ENCODE results near the gene SLC6A1.
A peak's percentile ranks its signal among the peaks of the same experiment; 100 is the strongest.

Gene SLC6A1

DNA sequence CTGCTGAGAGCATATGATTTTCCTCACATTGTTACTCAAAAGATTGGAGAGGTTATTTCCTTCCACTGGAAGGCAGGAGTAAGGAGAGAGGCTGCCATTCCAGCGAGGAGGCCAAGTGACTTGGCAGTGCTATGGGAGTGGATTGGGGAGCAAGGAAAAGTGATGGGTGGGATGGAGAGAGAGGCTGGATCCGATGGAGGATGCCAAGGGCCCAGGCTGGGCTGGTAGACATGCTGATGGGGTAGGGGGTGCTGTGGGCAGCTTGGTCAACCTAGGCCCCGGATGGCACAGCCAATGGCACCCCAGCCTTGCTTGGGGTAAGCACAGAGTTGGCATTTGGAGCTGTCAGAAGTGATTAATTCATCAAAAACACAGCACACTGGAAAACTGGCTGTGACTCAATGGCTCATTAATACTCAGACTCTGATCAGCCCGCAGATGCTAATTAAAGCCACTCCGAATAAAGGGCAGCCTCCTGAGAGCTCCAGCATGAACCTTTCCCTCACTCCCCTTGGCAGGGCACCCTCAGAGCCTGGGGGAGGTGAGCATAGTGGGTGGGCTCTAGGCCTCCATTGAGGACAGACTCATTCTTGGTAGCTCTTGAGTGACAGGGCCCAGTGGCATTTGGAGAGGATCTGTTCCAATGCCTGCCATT lies 22.1 kb upstream of the SLC6A1 start:
- DNase-seq (ENCODE audit: low read depth in 2 of 2), result no peak

DNA sequence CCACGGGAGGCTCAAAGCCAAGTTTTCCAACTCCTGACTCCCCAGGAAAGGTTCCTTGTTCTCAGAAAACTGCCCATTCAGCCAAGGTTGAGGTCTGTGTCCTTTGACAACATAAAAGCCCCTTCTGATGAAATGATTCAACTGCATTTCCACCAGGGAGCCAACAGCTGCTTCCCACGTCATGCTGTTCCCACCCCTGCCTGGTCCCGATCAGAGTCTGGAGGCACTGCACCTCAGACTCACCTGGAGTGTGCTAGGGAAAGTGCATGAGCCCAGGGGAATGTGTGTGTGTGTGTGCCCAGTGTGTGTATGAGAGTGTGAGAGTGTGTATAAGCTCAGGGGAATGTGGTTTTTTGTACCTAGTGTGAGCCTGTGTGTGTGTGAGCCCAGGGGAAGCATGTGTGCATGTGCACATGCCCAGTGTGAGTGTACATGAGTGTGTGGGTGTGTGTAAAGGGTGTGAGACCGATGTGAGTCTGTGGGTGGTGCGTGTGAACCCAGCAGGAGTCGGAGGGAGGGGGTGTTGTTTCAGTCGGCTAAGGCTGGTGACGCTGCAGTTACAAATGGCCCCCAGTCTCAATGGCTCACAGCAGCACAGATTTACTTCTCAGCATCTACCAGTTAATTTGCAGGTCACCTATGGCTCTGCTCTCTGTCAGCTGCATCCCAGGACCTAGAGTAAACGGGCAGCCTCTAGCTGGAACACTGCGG lies 20.3 kb upstream of the SLC6A1 start:
- DNase-seq (ENCODE audit: low read depth in 2 of 2), result no peak

DNA sequence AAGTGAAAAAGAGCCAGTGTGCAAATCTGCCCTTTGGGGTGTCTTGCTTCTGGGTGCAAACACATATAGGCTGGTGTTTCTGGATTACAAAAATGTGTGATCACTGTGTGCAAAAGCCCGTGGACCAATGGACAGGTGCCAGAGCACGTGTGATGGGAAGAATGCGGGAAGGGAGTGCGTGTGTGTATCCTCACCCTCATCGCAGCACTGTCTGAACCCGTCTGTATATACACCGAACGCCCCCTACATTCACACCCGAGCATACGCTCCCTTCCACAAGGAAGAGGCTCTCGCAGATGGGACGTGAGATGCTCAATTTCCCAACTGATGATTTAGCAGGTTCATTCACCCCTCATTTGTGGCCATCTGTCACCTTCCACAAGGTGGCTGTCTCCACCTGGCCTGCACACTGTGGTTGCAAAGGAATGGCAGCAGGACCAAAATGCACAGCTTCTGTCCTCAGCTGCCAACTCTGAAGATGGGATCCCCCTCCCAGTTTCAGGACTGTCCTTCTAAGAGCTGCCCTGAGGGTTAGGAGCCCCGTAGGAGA lies 19.4 kb upstream of the SLC6A1 start:
- no peak for DNase-seq (ENCODE audit: low read depth in 2 of 2)

DNA sequence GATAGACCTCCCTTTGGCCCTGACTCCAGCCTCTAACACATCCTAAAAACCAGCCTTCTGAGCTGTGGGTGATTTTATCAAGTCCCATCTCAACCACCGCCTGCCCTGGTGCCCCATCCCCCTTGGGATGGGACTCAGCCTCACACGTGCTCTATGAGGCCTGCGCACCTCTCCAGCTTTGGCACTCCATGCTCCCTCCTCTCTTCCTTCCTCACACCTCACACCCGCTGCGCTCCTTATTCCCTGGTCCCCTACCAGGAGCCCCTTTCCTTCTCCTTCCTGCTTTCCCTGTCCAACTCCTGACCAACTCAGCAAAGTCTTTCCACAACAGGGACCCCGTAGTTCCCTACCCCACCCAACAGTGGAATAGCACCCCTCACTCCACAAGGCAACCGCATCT lies 18.4 kb upstream of the SLC6A1 start:
- DNase-seq (ENCODE audit: low read depth in 2 of 2), result no peak

DNA sequence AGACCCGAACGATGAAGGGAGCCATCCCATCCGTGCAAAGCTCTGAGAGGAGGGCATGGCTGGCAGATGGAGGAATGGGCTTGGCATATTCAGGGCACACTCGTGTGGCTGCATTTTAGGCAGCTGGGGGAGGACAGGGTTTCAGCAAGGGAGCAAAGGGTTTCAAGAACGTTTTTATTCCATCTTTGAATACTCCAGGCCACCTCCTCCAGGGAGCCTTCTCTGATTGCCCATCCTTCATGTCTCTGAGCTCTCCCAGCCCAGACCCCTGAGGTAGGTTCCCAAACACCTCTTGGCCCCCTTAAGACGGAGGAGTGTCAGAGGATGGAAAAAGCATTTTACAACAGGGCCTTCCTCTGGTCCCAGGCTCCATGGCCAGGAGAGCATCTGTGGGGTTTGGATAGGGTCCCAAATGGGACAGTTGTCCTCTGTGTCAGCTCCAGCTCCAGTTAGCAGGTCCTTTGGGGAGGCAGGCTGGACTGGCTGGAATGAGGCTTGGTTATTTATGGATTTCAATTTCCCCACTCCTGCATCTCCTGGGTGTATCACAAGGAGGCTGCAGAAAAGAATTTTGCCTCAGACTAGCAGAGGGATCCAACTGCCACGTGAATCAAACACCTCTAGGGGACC lies 17.7 kb upstream of the SLC6A1 start:
- no peak for DNase-seq (ENCODE audit: low read depth in 2 of 2)

DNA sequence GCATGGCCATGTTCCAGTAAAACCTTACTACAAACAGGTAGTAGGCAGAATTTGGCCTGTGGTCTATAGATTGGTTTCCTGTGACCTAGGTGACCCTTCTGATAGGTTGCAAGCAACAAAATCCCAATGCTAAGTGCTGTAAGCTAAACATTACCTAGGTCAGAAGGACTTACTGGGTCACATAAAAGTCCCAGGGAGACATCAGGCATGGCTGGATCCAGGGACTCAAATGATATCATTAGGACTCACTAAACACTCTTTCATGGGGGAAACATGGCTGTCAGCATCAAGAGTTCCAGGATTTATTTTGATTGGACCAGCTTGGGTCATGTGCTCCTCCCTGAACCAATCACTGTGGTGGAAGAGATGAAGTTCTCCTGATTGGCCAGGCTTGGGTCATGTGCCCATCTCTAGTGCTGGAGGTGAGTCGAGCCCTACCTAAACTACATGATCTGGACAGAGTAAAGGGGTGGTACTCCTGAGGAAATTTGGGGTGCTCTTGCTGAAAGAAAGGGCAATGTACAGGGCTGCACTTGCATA lies 16.8 kb upstream of the SLC6A1 start:
- DNase-seq (ENCODE audit: low read depth in 2 of 2), result no peak

DNA sequence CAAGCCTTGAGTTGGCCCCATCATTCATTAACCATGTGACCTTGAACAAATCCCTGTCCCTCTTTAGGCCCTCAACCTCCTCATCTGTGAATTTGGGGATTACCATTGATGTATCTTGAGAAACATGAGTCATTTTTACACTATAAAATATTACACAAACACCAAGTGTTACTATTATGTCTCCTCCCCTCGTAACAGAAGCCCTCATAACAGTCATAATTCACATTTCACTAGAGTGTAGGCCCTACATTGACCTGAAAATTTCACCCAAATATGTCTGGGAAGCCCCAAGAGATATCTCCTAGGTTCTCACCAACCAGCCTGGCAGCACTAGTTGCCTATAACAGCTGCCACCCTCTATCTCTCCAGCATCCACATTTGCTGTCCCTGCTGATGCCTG lies 15.8 kb upstream of the SLC6A1 start:
- DNase-seq (ENCODE audit: low read depth in 2 of 2), result no peak

DNA sequence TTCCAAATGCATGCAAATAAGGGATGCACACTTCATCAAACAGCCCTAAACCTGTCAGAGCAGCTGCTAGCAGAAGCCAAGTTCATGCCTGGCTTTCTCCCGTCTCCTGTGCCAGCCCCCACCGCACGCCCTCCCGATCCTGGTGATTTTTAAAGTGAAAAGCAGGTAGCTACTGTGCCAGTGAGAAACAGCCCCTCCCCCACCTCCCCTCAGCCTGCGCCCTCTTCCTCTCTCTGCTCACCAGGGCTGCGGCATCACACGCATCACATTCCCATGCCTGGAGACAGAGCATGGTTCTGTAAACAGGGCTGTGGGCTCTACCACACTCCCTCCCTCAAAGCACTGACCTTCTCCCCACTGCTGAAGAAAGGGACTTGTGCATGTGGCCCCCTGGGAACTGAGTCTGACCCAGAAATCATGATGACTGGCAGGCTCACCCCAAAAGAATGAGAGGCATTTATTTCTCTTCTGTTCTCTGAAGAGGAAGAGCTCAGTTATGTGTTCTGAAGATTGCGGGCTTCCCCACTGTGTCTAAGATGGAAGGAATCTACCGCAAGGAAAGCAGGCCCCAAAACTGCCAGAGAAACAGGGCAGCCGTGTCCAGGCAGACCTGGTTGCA lies 14.5 kb upstream of the SLC6A1 start:
- DNase-seq (ENCODE audit: low read depth in 2 of 2), result peak; percentile 39 to 44

DNA sequence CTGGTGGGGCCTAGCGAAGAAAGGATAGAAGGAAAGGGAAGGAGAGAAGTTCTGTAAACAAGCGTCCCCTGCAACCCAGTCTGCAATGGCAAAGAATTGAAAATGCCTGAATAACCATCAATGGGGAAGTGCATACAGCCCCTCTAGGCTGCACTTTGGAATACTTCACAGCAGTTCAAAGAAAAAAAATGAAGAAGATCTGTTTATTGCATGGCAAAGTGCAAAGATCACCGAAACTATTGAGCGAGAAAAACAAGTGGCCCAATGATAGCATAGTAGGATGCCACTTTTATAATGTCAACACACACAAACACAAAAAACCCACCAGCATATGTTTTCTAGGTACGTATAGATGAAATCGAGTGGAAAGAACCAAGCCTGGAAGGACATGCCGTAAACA lies 13.6 kb upstream of the SLC6A1 start:
- no peak for DNase-seq (ENCODE audit: low read depth in 2 of 2)

DNA sequence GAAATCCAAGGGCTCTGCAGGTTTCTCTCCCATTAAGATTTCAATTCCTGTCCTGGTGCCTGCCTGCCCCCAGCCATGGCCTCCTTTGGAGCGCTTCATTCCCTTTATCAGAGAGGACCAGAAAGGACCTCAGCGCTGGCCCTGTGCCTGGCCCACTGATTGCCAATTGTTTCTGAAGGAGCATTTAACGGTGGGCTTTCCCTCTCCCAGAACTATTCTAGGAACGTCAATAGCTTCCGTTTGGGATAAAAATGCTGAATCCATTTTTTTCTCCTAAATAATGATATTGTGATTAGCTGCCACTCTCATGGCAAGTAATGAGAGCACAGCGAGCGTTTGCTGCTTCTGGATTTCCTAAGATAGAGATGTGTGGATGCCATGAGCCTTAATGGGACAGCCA lies 12.2 kb upstream of the SLC6A1 start:
- DNase-seq (ENCODE audit: low read depth in 2 of 2), result no peak

DNA sequence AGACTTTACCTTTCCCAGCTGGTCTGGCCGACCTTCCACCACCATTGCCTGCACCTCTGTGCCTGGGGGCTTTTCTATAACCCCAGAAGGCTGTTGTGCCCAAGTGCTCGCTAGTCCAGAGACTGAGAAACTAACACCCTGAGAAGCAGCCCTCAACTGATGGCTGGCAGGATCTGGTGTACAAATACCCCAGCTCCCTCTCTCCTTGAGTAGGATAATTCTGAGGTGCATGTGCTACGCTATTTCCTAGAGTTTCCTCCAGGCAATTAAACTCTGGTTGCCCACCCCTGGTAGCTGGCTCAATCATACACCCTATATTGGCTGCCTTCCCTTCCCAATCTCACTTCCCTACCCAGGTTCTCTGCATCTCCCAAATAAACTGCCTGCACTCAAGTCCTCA lies 11.5 kb upstream of the SLC6A1 start:
- no peak for DNase-seq (ENCODE audit: low read depth in 2 of 2)

DNA sequence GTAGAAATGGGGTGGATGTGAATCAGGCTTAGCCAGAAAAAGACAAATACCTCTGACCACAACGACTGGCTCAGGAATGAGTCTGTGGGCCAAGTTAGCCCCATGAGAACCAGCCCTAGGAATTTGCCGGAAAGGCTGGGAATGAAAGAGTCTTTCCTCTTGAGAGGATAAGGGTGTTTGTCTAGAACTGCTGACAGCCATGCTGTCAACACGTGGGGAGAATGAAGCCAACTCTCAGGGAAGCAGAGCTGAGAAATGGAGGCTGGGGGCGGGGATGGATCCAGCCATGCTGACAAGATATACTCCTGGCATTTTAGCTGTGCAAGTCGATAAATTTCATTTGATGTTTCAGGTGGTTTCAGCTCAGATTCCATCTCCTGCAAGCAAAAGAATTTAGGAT lies 10.6 kb upstream of the SLC6A1 start:
- DNase-seq (ENCODE audit: low read depth in 2 of 2), result peak; percentile 59 to 68

DNA sequence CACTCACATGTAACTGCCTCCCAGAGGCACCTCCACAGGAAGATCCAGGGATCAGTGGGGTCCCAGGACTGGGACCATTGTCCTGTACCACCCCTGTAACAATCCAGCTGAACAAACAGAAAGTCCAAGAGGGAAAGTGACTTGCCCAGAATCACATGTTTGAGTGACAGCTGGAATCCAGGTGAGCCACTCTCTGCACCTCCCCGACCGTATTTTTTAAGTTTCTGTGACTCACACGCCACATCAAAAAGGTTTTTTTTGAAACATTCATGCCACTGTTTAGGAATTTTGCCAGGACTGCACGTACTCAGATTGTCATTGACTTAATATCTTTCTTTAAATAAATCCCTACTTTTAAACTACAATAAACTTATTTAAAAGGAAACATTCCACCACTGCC lies 9.8 kb upstream of the SLC6A1 start:
- DNase-seq (ENCODE audit: low read depth in 2 of 2), result no peak

DNA sequence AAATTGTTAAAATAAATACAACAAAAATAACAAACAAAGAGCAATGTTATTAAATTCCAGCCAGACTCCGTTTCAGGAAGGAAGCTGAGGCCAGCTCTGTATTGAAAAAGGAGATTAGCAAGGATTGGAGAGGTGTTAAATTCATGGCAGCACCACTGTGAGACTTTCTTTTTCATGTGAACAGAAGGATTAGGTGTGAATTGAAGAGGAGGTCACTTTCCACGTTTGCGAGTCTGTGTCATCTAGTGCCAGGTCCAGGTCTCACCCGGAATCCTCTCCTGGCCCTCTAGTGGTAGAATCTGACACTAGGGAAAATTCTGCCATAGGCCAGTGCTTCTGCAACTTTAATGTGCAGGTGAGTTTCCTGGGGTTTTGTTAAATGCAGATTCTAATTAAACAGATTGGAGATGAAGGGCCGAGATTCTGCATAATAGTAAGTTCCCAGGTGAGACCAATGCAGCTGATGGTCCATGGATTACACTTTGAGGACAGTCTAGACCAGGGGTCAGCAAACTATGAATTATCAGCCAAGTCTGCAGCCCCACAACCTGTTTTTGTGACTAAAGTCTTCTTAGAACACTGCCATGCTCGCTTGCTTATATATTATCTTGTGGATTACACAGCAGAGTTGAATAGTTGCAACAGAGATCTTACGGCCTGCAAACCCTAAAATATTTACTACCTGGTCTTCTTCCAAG lies 9.2 kb upstream of the SLC6A1 start:
- DNase-seq (ENCODE audit: low read depth in 2 of 2), result no peak

DNA sequence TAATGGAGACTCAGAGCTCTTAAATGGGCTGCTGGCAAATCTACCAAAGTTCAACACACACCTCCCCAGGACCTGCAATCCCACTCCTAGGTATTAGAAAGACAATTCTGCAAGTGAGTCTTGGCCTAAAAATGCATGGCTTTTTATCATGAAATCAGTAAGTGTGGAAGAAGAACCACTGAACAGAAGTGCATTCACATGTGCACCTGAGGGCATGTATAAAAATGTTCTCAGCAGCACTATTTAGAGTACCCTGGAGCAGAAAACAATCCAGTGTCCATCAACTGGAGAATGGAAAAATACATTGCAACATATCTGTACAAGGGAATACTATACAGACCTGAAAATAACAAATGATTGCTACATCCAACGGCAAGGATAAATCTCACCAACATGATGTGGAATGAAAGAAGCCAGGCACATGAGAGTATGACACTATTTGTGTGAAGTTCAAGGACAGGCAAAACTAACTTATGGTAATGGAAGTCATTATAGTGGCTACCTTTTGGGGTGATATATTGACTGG lies 8.1 kb upstream of the SLC6A1 start:
- no peak for DNase-seq (ENCODE audit: low read depth in 2 of 2)

DNA sequence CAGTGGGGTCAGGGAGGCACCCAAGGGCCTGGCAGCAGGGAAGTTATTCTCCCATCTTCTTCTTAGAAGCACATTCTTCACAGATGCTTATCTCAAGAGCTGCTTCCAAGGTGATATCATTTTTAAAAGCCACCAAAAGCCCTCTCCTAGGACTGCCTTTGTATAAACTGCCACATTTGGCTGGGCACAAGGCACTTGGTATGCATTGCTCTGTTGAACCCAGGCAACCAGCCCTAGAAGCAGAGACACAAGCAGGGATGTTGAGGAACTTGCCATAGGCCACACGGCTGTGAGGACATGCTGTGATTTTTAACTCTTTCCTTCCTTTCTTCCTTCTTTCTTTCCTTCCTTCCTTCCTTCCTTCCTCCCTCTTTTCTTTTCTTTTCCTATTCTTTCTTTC lies 7.4 kb upstream of the SLC6A1 start:
- DNase-seq (ENCODE audit: low read depth in 2 of 2), result no peak

DNA sequence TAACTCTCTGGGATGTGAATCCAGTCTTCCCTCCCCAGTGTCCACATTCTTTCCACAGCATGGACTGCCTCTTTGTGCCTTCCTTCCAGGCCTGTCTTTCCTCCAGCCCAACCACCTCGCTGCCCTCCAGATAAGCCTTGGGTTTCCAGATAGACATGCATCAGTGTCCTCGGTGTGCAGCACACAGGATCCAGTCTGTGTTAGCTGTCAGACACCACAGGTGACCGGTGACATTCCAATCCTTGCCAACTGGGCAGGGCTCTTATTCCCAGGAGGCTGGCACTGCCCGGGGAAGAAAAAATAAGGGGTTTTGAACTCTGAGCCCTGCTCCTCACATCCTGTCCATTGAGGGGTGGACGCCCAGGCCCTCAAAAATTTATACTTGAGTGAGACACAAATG lies 6.0 kb upstream of the SLC6A1 start:
- DNase-seq (ENCODE audit: low read depth in 2 of 2), result no peak

DNA sequence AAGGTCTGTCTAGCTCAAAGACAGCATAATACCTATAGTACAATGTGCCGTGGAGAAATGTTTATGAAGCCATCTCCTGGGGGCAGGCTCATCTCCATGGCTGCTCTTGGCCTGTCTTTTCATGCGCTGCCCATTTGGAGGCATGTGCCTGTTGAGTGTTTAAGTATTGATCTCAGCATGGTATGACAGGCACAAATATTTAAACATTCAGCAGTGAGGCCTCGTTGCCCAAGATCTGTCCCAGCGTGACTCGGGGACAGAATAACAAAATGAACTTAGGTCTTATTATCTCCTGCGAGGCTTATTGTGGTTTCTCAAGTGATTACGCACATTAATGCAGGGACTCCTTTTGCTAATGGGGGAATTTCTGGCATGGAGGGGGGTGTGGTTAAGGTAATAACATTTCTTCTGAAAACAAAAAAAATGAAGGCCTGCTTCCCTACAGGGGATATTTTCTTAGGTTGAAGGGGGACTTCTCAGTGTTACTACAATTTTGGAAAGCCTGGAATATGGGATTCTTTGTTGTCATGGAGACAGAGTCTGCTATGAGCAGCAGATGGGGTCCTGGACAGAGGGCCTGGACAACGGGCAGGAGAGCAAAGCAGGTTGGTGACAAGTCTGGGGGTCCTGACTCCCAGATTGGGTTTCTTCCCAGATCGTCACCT lies 4.4 kb upstream of the SLC6A1 start:
- DNase-seq (ENCODE audit: low read depth in 2 of 2), result no peak

DNA sequence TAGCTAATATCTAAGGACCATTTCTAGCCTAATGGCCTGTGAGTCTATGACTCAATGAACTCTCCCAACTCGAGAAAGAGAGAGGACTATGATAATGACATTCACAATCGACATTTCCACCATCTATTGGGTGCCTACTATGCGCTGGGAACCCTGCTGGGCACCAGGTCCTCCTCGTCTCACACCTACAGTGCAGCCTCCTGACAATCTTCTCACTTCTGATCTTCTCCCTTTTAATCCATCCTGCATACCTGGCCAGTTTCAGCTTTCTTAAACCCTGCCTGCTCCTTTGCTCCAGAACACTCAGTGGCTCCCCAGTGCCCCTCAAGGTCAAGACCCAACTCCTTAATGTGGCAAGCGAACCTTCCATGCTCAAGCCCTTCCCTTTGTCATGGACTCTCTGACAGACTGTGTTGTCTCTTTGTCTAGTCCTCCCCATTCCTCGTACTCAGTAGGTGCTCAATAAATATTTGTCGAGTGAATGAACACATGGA lies 3.5 kb upstream of the SLC6A1 start:
- no peak for DNase-seq (ENCODE audit: low read depth in 2 of 2)

DNA sequence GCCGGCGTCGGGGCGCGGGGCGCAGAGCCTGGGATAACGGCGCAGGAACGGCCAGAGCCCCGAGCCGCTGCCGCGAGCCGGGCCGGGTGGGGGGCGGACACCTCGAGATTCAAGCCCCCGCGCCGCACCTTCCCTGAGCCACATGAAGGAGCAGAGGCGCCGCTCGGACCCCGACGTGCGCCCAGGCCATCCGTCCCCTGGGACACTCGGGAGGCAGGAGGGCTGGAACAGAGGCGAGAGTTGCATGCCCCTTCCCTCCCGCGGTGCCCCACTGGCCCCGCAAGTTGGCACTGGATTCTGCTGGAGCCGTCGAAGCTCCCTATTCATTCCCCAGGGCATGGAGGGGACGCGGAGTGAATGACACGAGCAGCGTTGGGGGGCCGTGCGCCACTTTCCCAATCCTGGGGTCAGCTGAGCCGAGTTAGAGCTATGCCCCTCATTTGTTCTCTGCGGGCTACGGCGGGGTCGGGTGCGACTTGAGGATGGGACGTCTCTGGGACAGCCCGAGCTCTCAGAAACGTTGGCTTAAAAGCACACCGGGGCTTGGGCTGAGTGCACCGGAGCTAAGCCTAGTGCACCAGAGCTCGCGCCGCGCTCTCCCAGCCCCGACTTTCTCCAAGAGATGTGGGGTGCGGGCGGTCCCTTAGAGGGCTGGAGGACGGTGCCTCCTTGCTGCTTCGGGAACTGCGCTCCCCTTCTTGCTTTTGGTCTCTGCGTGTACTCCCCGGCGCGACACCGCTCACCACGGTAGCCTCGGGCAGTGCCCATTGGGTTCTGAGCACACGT lies 588 bp downstream of the SLC6A1 start:
- DNase-seq (ENCODE audit: low read depth in 2 of 2), result no peak
